D721Med (cell line): ENCODE measurements around the gene ZNF70.

ENCODE experiments used
- DNase-seq: peaks from one replicate; pipeline ENCODE4 v3.0.0; 2011; ENCODE audit warnings: low spot score; ENCODE audit not compliant: insufficient read length
- FAIRE-seq: peaks from 2 replicates; lab custom pipeline; 2011; peaks lifted over from hg19 to GRCh38; lab: Jason Lieb, UNC
- CTCF ChIP-seq: IDR thresholded peaks from 2 replicates; pipeline ENCODE4 v1.5.1; 2012; ENCODE audit warnings: mild to moderate bottlenecking, control low read depth; ENCODE audit not compliant: insufficient read depth; ENCODE audit errors: missing control alignments

The ZNF70 gene

GRCh38 chr22:23718371-23719165 lies 32.3 kb downstream of the ZNF70 start:
- FAIRE-seq = no peak
- no peak for TF ChIP-seq CTCF
- no peak for DNase-seq

GRCh38 chr22:23716811-23717801 lies 33.8 kb downstream of the ZNF70 start:
- FAIRE-seq (no peak), DNase-seq (peak; percentile 95)
- TF ChIP-seq CTCF = no peak

- FAIRE-seq (no peak), DNase-seq (no peak)
- TF ChIP-seq CTCF = no peak
These were observed 35.0 kb downstream of the ZNF70 start for GRCh38 chr22:23715806-23716375.

GRCh38 chr22:23714596-23715578 lies 36.0 kb downstream of the ZNF70 start:
- TF ChIP-seq CTCF = no peak
- DNase-seq (no peak), FAIRE-seq (no peak)

- DNase-seq (no peak), FAIRE-seq (no peak)
- no peak for TF ChIP-seq CTCF
These were observed 37.0 kb downstream of the ZNF70 start for GRCh38 chr22:23713696-23714595.
